H1 (cell line): Measurements from ENCODE around the gene PATJ. TPM values are rescaled to one million over a fixed set of nuclear protein-coding genes. Genes with fewer than 3 reads are reported as not detected.

Experiments
- CTCF ChIA-PET: fragments of 300-600 bp; sonication (Branson Sonifier 250); formaldehyde crosslinking; loops from one replicate; lab custom pipeline; 2021; ENCODE audit not compliant: partially characterized antibody; lab: Charles Lee
- POLR2A ChIA-PET: fragments of 300-600 bp; sonication (Branson Sonifier 250); formaldehyde crosslinking; loops from one replicate; lab custom pipeline; 2021; ENCODE audit warnings: inconsistent platforms; ENCODE audit not compliant: partially characterized antibody; lab: Charles Lee
- DNase-seq, 2 experiments: peaks; one replicate each; pipeline versions ENCODE4 v3.0.0 to v3.0.0-alpha.2; 2010 to 2022; ENCODE audit warnings: low spot score in 2 of 2, low read depth in 1 of 2, mixed read lengths in 1 of 2
- FAIRE-seq: peaks from 2 replicates; lab custom pipeline; 2011; peaks lifted over from hg19 to GRCh38; lab: Jason Lieb, UNC
- H2AFZ ChIP-seq: 2 replicates; pipeline ENCODE4 v1.8.1; 2012; ENCODE audit warnings: low read length, inconsistent platforms
- H2AK5ac ChIP-seq: 2 replicates; pipeline ENCODE4 v1.6.1; 2013; ENCODE audit warnings: low read depth, low read length
- H2BK120ac ChIP-seq: replicated peaks from 2 replicates; pipeline ENCODE3; 2013; ENCODE audit warnings: low read depth, low read length, inconsistent platforms
- H2BK12ac ChIP-seq: 2 replicates; pipeline ENCODE4 v1.6.1; 2013; ENCODE audit warnings: low read depth, low read length
- H2BK15ac ChIP-seq: 2 replicates; pipeline ENCODE4 v1.6.1; 2013; ENCODE audit warnings: low read length
- H2BK20ac ChIP-seq: 2 replicates; pipeline ENCODE4 v1.6.1; 2013; ENCODE audit warnings: low read length
- H2BK5ac ChIP-seq: 2 replicates; pipeline ENCODE4 v1.6.1; 2013; ENCODE audit warnings: low read depth, low read length
- H3K14ac ChIP-seq: 2 replicates; pipeline ENCODE4 v1.6.1; 2013; ENCODE audit warnings: inconsistent platforms; ENCODE audit not compliant: insufficient read length
- H3K18ac ChIP-seq: 2 replicates; pipeline ENCODE4 v1.6.1; 2013; ENCODE audit warnings: low read length; ENCODE audit errors: extremely low read depth
- H3K23ac ChIP-seq: 2 replicates; pipeline ENCODE4 v1.6.1; 2013; ENCODE audit warnings: inconsistent platforms; ENCODE audit not compliant: insufficient read length
- H3K23me2 ChIP-seq: 2 replicates; pipeline ENCODE4 v1.6.1; 2013; ENCODE audit warnings: low read depth, low read length
- H3K27ac ChIP-seq: 2 replicates; pipeline ENCODE4 v1.6.1; 2011; ENCODE audit warnings: low read depth, low read length, inconsistent platforms
- H3K27me3 ChIP-seq, 4 experiments: replicated peaks in 1 of 4; 1 replicate in 1 of 4; 2 replicates in 3 of 4; pipeline versions ENCODE4 v1.6.1 to v1.8.1; 2011 to 2013; ENCODE audit warnings: low read length in 3 of 4, mild to moderate bottlenecking in 3 of 4, inconsistent platforms in 2 of 4, mixed read lengths in 2 of 4, moderate library complexity in 1 of 4; ENCODE audit not compliant: control insufficient read depth in 3 of 4, insufficient read depth in 3 of 4; ENCODE audit errors: extremely low read depth in 1 of 4
- H3K36me3 ChIP-seq, 4 experiments: 2 replicates each; pipeline versions ENCODE4 v1.6.1 to v1.8.1; 2011 to 2013; ENCODE audit warnings: mild to moderate bottlenecking in 4 of 4, low read length in 3 of 4, moderate library complexity in 2 of 4, control low read depth in 1 of 4, inconsistent platforms in 1 of 4; ENCODE audit not compliant: insufficient read depth in 4 of 4, control insufficient read depth in 2 of 4
- H3K4ac ChIP-seq: replicated peaks from 2 replicates; pipeline ENCODE3; 2013; ENCODE audit warnings: low read length, low read depth, mixed read lengths, inconsistent platforms; ENCODE audit not compliant: insufficient read length
- H3K4me1 ChIP-seq, 4 experiments: replicated peaks in 1 of 4; 1 replicate in 1 of 4; 2 replicates in 3 of 4; pipeline versions ENCODE4 v1.6.1 to v1.8.1; 2011 to 2013; ENCODE audit warnings: low read length in 3 of 4, inconsistent platforms in 2 of 4, mixed read lengths in 1 of 4; ENCODE audit not compliant: insufficient read depth in 4 of 4, control insufficient read depth in 3 of 4
- H3K4me2 ChIP-seq, 2 experiments: 2 replicates each; pipeline versions ENCODE4 v1.6.1 to v1.8.1; 2011 to 2013; ENCODE audit warnings: low read depth in 2 of 2, low read length in 2 of 2, control low read depth in 1 of 2, inconsistent platforms in 1 of 2, mild to moderate bottlenecking in 1 of 2; ENCODE audit not compliant: insufficient read depth in 1 of 2
- H3K4me3 ChIP-seq, 4 experiments: fragments of 200-600, 300-600 bp in 1 of 4; sonication (generic), shearing (Covaris generic), sonication (Bioruptor Twin) in 1 of 4; 2 replicates each; pipeline versions ENCODE4 v1.5.1 to v1.8.1; 2011 to 2016; ENCODE audit warnings: low read length in 4 of 4, low read depth in 3 of 4, control low read depth in 2 of 4, inconsistent platforms in 2 of 4, mild to moderate bottlenecking in 2 of 4, mixed read lengths in 1 of 4, moderate library complexity in 1 of 4; ENCODE audit not compliant: insufficient read depth in 2 of 4; ENCODE audit errors: extremely low read depth in 1 of 4
- H3K56ac ChIP-seq: replicated peaks from 2 replicates; pipeline ENCODE3; 2013; ENCODE audit warnings: low read depth, mild to moderate bottlenecking, mixed read lengths, low read length, inconsistent platforms; ENCODE audit not compliant: insufficient read length
- H3K79me1 ChIP-seq: 2 replicates; pipeline ENCODE4 v1.6.1; 2013; ENCODE audit warnings: low read depth, low read length, control low read depth
- H3K79me2 ChIP-seq, 2 experiments: 2 replicates each; pipeline versions ENCODE4 v1.6.1 to v1.8.1; 2012 to 2013; ENCODE audit warnings: low read length in 2 of 2, mild to moderate bottlenecking in 2 of 2, inconsistent platforms in 1 of 2; ENCODE audit not compliant: insufficient read depth in 2 of 2, control insufficient read depth in 1 of 2
- H3K9ac ChIP-seq, 4 experiments: replicated peaks in 1 of 4; 1 replicate in 1 of 4; 2 replicates in 3 of 4; pipeline versions ENCODE4 v1.6.1 to v1.8.1; 2011 to 2013; ENCODE audit warnings: low read depth in 3 of 4, low read length in 3 of 4, control low read depth in 2 of 4, mild to moderate bottlenecking in 2 of 4, moderate library complexity in 2 of 4, inconsistent platforms in 1 of 4; ENCODE audit errors: extremely low read depth in 1 of 4
- H3K9me3 ChIP-seq, 2 experiments: 2 replicates each; pipeline versions ENCODE4 v1.6.1 to v1.8.1; 2012 to 2013; ENCODE audit warnings: mild to moderate bottlenecking in 2 of 2, moderate library complexity in 2 of 2, control low read depth in 1 of 2, inconsistent platforms in 1 of 2, low read depth in 1 of 2, low read length in 1 of 2, mixed read lengths in 1 of 2; ENCODE audit not compliant: insufficient read depth in 2 of 2
- H4K20me1 ChIP-seq, 2 experiments: replicated peaks in 1 of 2; 2 replicates each; pipeline versions ENCODE3 to v1.8.1; 2011 to 2013; ENCODE audit warnings: inconsistent platforms in 2 of 2, low read length in 2 of 2, mild to moderate bottlenecking in 1 of 2; ENCODE audit not compliant: insufficient read depth in 2 of 2, control insufficient read depth in 1 of 2
- H4K5ac ChIP-seq: 2 replicates; pipeline ENCODE4 v1.6.1; 2013; ENCODE audit warnings: low read length, low read depth, mixed read lengths, inconsistent platforms; ENCODE audit not compliant: insufficient read length
- H4K8ac ChIP-seq: 2 replicates; pipeline ENCODE4 v1.8.0; 2013; ENCODE audit warnings: mild to moderate bottlenecking, moderate library complexity, low read length, inconsistent platforms; ENCODE audit not compliant: insufficient read depth; ENCODE audit errors: extremely low read depth
- H4K91ac ChIP-seq: replicated peaks from 2 replicates; pipeline ENCODE3; 2013; ENCODE audit warnings: low read length, mixed read lengths, inconsistent platforms; ENCODE audit not compliant: insufficient read length
- ATF2 ChIP-seq: IDR thresholded peaks from 2 replicates; pipeline ENCODE4 v1.6.1; 2012; ENCODE audit warnings: low read length, inconsistent platforms
- CBX5 ChIP-seq: fragments of 300-800, 300-1000 bp; sonication (generic); IDR thresholded peaks from 2 replicates; pipeline ENCODE4 v1.7.1; 2016; ENCODE audit warnings: antibody characterized with exemption, low read length, low read depth
- FOSL1 ChIP-seq: IDR thresholded peaks from 2 replicates; pipeline ENCODE4 v1.6.1; 2011; ENCODE audit warnings: mild to moderate bottlenecking, low read depth, low read length, moderate library complexity; ENCODE audit not compliant: insufficient read depth
- GABPA ChIP-seq: IDR thresholded peaks from 2 replicates; pipeline ENCODE4 v1.6.1; 2011; ENCODE audit warnings: mild to moderate bottlenecking, low read length, moderate library complexity, borderline replicate concordance; ENCODE audit not compliant: insufficient read depth
- JUND ChIP-seq: IDR thresholded peaks from 2 replicates; pipeline ENCODE4 v1.6.1; 2011; ENCODE audit warnings: mild to moderate bottlenecking, improper control_type of control experiment, low read length
- PHF8 ChIP-seq: fragments of 200-600 bp; sonication (generic); conservative IDR thresholded peaks from 2 replicates; pipeline ENCODE4 v1.7.1; 2012; ENCODE audit warnings: low read depth, mild to moderate bottlenecking, inconsistent platforms, low read length, moderate library complexity
- POLR2A ChIP-seq, 2 experiments: IDR thresholded peaks; 1 replicate in 1 of 2; 2 replicates in 1 of 2; pipeline ENCODE4 v1.6.1; 2011; ENCODE audit warnings: low read depth in 2 of 2, low read length in 2 of 2, mild to moderate bottlenecking in 2 of 2; ENCODE audit errors: control extremely low read depth in 1 of 2
- RNF2 ChIP-seq: fragments of 200-900, 300-1000 bp; sonication (generic); IDR thresholded peaks from 2 replicates; pipeline ENCODE4 v1.7.1; 2016; ENCODE audit warnings: borderline replicate concordance, low read depth, mild to moderate bottlenecking, antibody characterized with exemption, low read length; ENCODE audit not compliant: poor library complexity, severe bottlenecking; ENCODE audit errors: missing control alignments
- SIX5 ChIP-seq: IDR thresholded peaks from 2 replicates; pipeline ENCODE4 v1.6.1; 2011; ENCODE audit warnings: mild to moderate bottlenecking, low read depth, low read length
- TAF1 ChIP-seq: IDR thresholded peaks from 2 replicates; pipeline ENCODE4 v1.6.1; 2011; ENCODE audit warnings: mild to moderate bottlenecking, low read depth, low read length
- TAF7 ChIP-seq: optimal IDR thresholded peaks from 2 replicates; pipeline ENCODE3; 2011; ENCODE audit warnings: low read depth, mild to moderate bottlenecking, inconsistent platforms, low read length, moderate library complexity, borderline replicate concordance
- TCF12 ChIP-seq: IDR thresholded peaks from 2 replicates; pipeline ENCODE4 v1.6.1; 2011; ENCODE audit warnings: low read depth, mild to moderate bottlenecking, low read length
- YY1 ChIP-seq: IDR thresholded peaks from 2 replicates; pipeline ENCODE4 v1.6.1; 2011; ENCODE audit warnings: low read depth, mild to moderate bottlenecking, low read length
- WGBS, 2 experiments: shearing (Covaris generic) in 1 of 2; methylation state at CpG; one replicate each; pipeline versions ENCODE4 v1.1.6 to v1.1.7; 2013 to 2015; ENCODE audit warnings: low lambda C conversion rate in 2 of 2, mixed read lengths in 2 of 2, inconsistent platforms in 1 of 2, low coverage in 1 of 2, missing lambda C conversion rate in 1 of 2; ENCODE audit not compliant: insufficient replicate concordance in 2 of 2, insufficient coverage in 1 of 2, insufficient read length in 1 of 2; ENCODE audit errors: extremely low coverage in 1 of 2, missing lambda C conversion rate in 1 of 2; 5-methylcytosine and 5-hydroxymethylcytosine counted together
- polyA plus RNA-seq, 7 experiments: library from polyadenylated mRNA; depleted of rRNA in 3 of 7; stranded (reverse) in 5 of 7; unstranded in 2 of 7; fragments of >200 nt in 5 of 7; fragments of 200-250 nt in 2 of 7; gene quantifications; 1 replicate in 5 of 7; 2 replicates in 1 of 7; 4 replicates in 1 of 7; pipeline versions ENCODE4 v1.2.1 to v1.2.3, GENCODE V29; 2011 to 2013; ENCODE audit warnings: missing spikeins in 2 of 7, mixed read lengths in 2 of 7
- total RNA-seq: library from RNA; stranded (reverse); fragmentation: NEBNext Ultra II Directional; extraction: Animal tissue kit (Norgen Biotek cat#: 25700); gene quantifications from 2 replicates; pipeline ENCODE4 v1.2.1, GENCODE V29; 2021

Gene PATJ
- total and polyA plus RNA-seq, 2 of the 8 experiments (the other 6 are each of a cell fraction or from before 2014, with no cell fraction given), result 8.2 to 55.6 TPM

GRCh38 chr1:61782771-61783170, 40.5 kb downstream of the PATJ start:
- no peak overlapping the region for H2BK120ac ChIP-seq
- no peak overlapping the region for H2BK15ac ChIP-seq
- no peak overlapping the region for H4K8ac ChIP-seq
- no peaks in the 10 kb centered on the region for H3K79me2 ChIP-seq
- no peaks in the 10 kb centered on the region for H3K4me1 ChIP-seq
- H3K4me2 ChIP-seq, result no peak overlapping the region
- no peak overlapping the region for H2BK12ac ChIP-seq
- no peak overlapping the region for H3K9ac ChIP-seq
- ChIA-PET CTCF (interaction anchor here (0.6 kb wide), 1 partner anchor 319 kb away, joined by 4 read pairs; no protein-coding TSS in a partner anchor), POLR2A (interaction anchor here (1.4 kb wide), 1 partner anchor 14 kb away, joined by 3 read pairs; no protein-coding TSS in a partner anchor)
- no peak overlapping the region for H3K4ac ChIP-seq
- H4K5ac ChIP-seq, result no peak overlapping the region
- FAIRE-seq (no peak), DNase-seq (no peak)
- no peaks in the 10 kb centered on the region for H3K79me1 ChIP-seq
- no peak overlapping the region for H3K18ac ChIP-seq
- peaks cover 0 to 10% (median 3%) of the 10 kb centered on the region in 4 experiments; a peak in 6 of 8 replicates for H3K36me3 ChIP-seq
- WGBS, 2 experiments, result 84% methylated on average over 4 of the region's 4 CpGs; no CpG with 5 or more reads in 1 of the 2 experiments
- no peak overlapping the region for H2BK20ac ChIP-seq
- peaks cover 0 to 2% of the 10 kb centered on the region in 2 experiments for H4K20me1 ChIP-seq
- H4K91ac ChIP-seq, result no peak overlapping the region
- H3K27me3 ChIP-seq, result no peaks in the 10 kb centered on the region
- H2AK5ac ChIP-seq, result no peak overlapping the region
- H2AFZ ChIP-seq, result no peak overlapping the region
- H3K4me3 ChIP-seq, result no peak overlapping the region
- no peaks in the 10 kb centered on the region for H3K9me3 ChIP-seq
- H3K56ac ChIP-seq, result no peak overlapping the region
- no peak overlapping the region for H3K23ac ChIP-seq
- no peak overlapping the region for H3K14ac ChIP-seq
- no peak overlapping the region for H2BK5ac ChIP-seq
- no peaks in the 10 kb centered on the region for H3K23me2 ChIP-seq
- no peak overlapping the region for H3K27ac ChIP-seq
- no peak for TF ChIP-seq FOSL1
- TF ChIP-seq CBX5, result no peak
- TF ChIP-seq TCF12, result no peak
- TF ChIP-seq TAF7, result no peak
- TF ChIP-seq RNF2, result no peak
- no peak for TF ChIP-seq TAF1
- TF ChIP-seq GABPA, result no peak
- no peak for TF ChIP-seq PHF8
- TF ChIP-seq POLR2A (IDR thresholded peaks at IDR 0.05; ENCODE audit: control extremely low read depth in 1 of 2, low read depth in 2 of 2, low read length in 2 of 2), result no peak
- no peak for TF ChIP-seq ATF2
- no peak for TF ChIP-seq YY1
- TF ChIP-seq SIX5, result no peak
- no peak for TF ChIP-seq JUND
